ENCODE measurements around the gene RGS7. TPM values are rescaled to one million over a fixed set of nuclear protein-coding genes. Genes with fewer than 3 reads are reported as not detected.

RGS7 gene
- total and polyA plus RNA-seq, 2 of the 8 experiments (the other 6 are each of a cell fraction or from before 2014, with no cell fraction given), result 1.6 to 3.0 TPM

GRCh38 chr1:241389400-241389799 is 32.4 kb upstream of the RGS7 start:
- Histone ChIP-seq H3K9me3 (ENCODE audit: insufficient read depth in 2 of 2, low read depth in 1 of 2, low read length in 1 of 2) (no peaks in the 10 kb centered on the region), H3K9ac (replicated peaks in 1 of 4; ENCODE audit: extremely low read depth in 1 of 4, low read depth in 3 of 4, low read length in 3 of 4) (no peak overlapping the region), H3K79me2 (ENCODE audit: control insufficient read depth in 1 of 2, insufficient read depth in 2 of 2, low read length in 2 of 2) (no peaks in the 10 kb centered on the region), H2BK120ac (replicated peaks; ENCODE audit: low read depth, low read length) (no peak overlapping the region), H3K4me3 (ENCODE audit: extremely low read depth in 1 of 4, insufficient read depth in 2 of 4, low read depth in 3 of 4, low read length in 4 of 4) (no peak overlapping the region), H3K23ac (ENCODE audit: insufficient read length) (no peak overlapping the region), H3K18ac (ENCODE audit: extremely low read depth, low read length) (no peak overlapping the region), H2AK5ac (ENCODE audit: low read depth, low read length) (no peak overlapping the region), H3K4me2 (ENCODE audit: insufficient read depth in 1 of 2, low read depth in 2 of 2, low read length in 2 of 2) (no peak overlapping the region), H4K91ac (replicated peaks; ENCODE audit: insufficient read length, low read length) (no peak overlapping the region), H2BK5ac (ENCODE audit: low read depth, low read length) (no peak overlapping the region), H3K23me2 (ENCODE audit: low read depth, low read length) (no peaks in the 10 kb centered on the region), H3K27me3 (replicated peaks in 1 of 4; ENCODE audit: control insufficient read depth in 3 of 4, extremely low read depth in 1 of 4, insufficient read depth in 3 of 4, low read length in 3 of 4) (no peaks in the 10 kb centered on the region), H3K4me1 (replicated peaks in 1 of 4; ENCODE audit: control insufficient read depth in 3 of 4, insufficient read depth in 4 of 4, low read length in 3 of 4) (no peaks in the 10 kb centered on the region), H4K5ac (ENCODE audit: insufficient read length, low read depth, low read length) (no peak overlapping the region), H2BK20ac (ENCODE audit: low read length) (no peak overlapping the region), H3K27ac (ENCODE audit: low read depth, low read length) (no peak overlapping the region), H2BK12ac (ENCODE audit: low read depth, low read length) (no peak overlapping the region), H3K4ac (replicated peaks; ENCODE audit: insufficient read length, low read depth, low read length) (no peak overlapping the region), H4K8ac (ENCODE audit: extremely low read depth, insufficient read depth, low read length) (no peak overlapping the region), H2BK15ac (ENCODE audit: low read length) (no peak overlapping the region), H3K56ac (replicated peaks; ENCODE audit: insufficient read length, low read depth, low read length) (no peak overlapping the region), H4K20me1 (replicated peaks in 1 of 2; ENCODE audit: control insufficient read depth in 1 of 2, insufficient read depth in 2 of 2, low read length in 2 of 2) (no peaks in the 10 kb centered on the region), H3K79me1 (ENCODE audit: low read depth, low read length) (no peaks in the 10 kb centered on the region), H3K36me3 (ENCODE audit: control insufficient read depth in 2 of 4, insufficient read depth in 4 of 4, low read length in 3 of 4) (no peaks in the 10 kb centered on the region), H3K14ac (ENCODE audit: insufficient read length) (no peak overlapping the region), H2AFZ (ENCODE audit: low read length) (no peak overlapping the region)
- CTCF ChIA-PET (ENCODE audit: partially characterized antibody), result interaction anchor here (0.6 to 1.7 kb wide), 2 partner anchors 96 to 105 kb away, joined by 3 to 4 read pairs; no protein-coding TSS in a partner anchor
- POLR2A ChIA-PET (ENCODE audit: partially characterized antibody), result no interaction called here
- DNase-seq (ENCODE audit: low read depth in 1 of 2, low spot score in 2 of 2) (no peak), FAIRE-seq (no peak)
- 86% methylated on average over 3 of the region's 3 CpGs; no CpG with 5 or more reads in 1 of the 2 experiments for WGBS, 2 experiments (ENCODE audit: extremely low coverage in 1 of 2, insufficient coverage in 1 of 2, insufficient read length in 1 of 2, insufficient replicate concordance in 2 of 2, low coverage in 1 of 2, low lambda C conversion rate in 2 of 2, missing lambda C conversion rate in 1 of 2)
- TF ChIP-seq TEAD4 (IDR thresholded peaks at IDR 0.05; ENCODE audit: low read depth, low read length) (no peak), CHD1 (IDR thresholded peaks at IDR 0.05; ENCODE audit: low read depth, low read length) (no peak), RBBP5 (IDR thresholded peaks at IDR 0.05; ENCODE audit: borderline replicate concordance, low read depth, low read length) (no peak), CEBPB (IDR thresholded peaks at IDR 0.05; ENCODE audit: low read depth, low read length) (no peak), CTBP2 (IDR thresholded peaks at IDR 0.05; ENCODE audit: borderline replicate concordance, insufficient read depth, insufficient read length, low read length) (no peak), SP1 (IDR thresholded peaks at IDR 0.05; ENCODE audit: low read depth, low read length) (no peak), POLR2A (IDR thresholded peaks at IDR 0.05; ENCODE audit: control extremely low read depth in 1 of 2, low read depth in 2 of 2, low read length in 2 of 2) (no peak), SUZ12 (IDR thresholded peaks at IDR 0.05; ENCODE audit: low read length) (no peak), NANOG (IDR thresholded peaks at IDR 0.05; ENCODE audit: insufficient read depth, low read depth, low read length, poor library complexity, severe bottlenecking) (no peak), YY1 (IDR thresholded peaks at IDR 0.05; ENCODE audit: low read depth, low read length) (no peak), SIN3A (conservative IDR thresholded peaks at IDR 0.05 in 1 of 2, IDR thresholded peaks at IDR 0.05 in 1 of 2; ENCODE audit: low read depth in 1 of 2, low read length in 2 of 2) (no peak), RAD21 (IDR thresholded peaks at IDR 0.05 in 1 of 2, conservative IDR thresholded peaks at IDR 0.05 in 1 of 2; ENCODE audit: low read depth in 2 of 2, low read length in 2 of 2) (no peak)
- TF ChIP-seq, protein P1, sequence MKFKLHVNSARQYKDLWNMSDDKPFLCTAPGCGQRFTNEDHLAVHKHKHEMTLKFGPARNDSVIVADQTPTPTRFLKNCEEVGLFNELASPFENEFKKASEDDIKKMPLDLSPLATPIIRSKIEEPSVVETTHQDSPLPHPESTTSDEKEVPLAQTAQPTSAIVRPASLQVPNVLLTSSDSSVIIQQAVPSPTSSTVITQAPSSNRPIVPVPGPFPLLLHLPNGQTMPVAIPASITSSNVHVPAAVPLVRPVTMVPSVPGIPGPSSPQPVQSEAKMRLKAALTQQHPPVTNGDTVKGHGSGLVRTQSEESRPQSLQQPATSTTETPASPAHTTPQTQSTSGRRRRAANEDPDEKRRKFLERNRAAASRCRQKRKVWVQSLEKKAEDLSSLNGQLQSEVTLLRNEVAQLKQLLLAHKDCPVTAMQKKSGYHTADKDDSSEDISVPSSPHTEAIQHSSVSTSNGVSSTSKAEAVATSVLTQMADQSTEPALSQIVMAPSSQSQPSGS (IDR thresholded peaks at IDR 0.05; ENCODE audit: low read length), result no peak
